Activated naive CD4-positive, alpha-beta T cell treated with anti-CD3 and anti-CD28 coated beads, Interleukin-2, amount 50 U/mL, for 72 hours (primary cell): ENCODE data around the gene ZNF638. TPM values are rescaled to one million over a fixed set of nuclear protein-coding genes. Genes with fewer than 3 reads are reported as not detected.
"Not testable (repeated sequence)": the region's sequence is repeated elsewhere in the genome, so short reads cannot be mapped to it uniquely, and the experiment has no call there.

ENCODE experiments used
- ATAC-seq, 2 donors: fragments of 150-1000 bp; cut with Tn5 transposase; 2 replicates each; pipeline ENCODE4 v1.10.0; 2021; ENCODE audit warnings: mild to moderate bottlenecking in 2 of 2, moderate library complexity in 2 of 2
- DNase-seq, 2 donors: peaks; one replicate each; pipeline ENCODE4 v3.0.0; 2021 to 2022; ENCODE audit warnings: low spot score in 2 of 2
- H3K27ac Mint-ChIP-seq, 2 donors: one replicate each; pipeline ENCODE4 v1.8.0; 2022; ENCODE audit warnings: mild to moderate bottlenecking in 2 of 2, mixed read lengths in 2 of 2
- H3K36me3 Mint-ChIP-seq, 2 donors: one replicate each; pipeline ENCODE4 v1.8.0; 2022; ENCODE audit warnings: mixed read lengths in 2 of 2
- H3K9me3 Mint-ChIP-seq, 2 donors: one replicate each; pipeline ENCODE4 v1.8.0; 2022; ENCODE audit warnings: mixed read lengths in 2 of 2
- total RNA-seq, 2 donors: library from RNA; stranded (reverse); gene quantifications; one replicate each; pipeline ENCODE4 v1.2.3, GENCODE V29; 2022

Gene ZNF638
- total RNA-seq, 2 donors from 2014 or later, result 111 to 126 TPM

GRCh38 chr2:71419976-71420375 is 88.4 kb downstream of the ZNF638 start:
- Mint-ChIP-seq H3K9me3 (no peaks in the 10 kb centered on the region), H3K27ac (no peak overlapping the region), H3K36me3 (peaks cover 8 to 19% of the 10 kb centered on the region in 2 donors)
- ATAC-seq, result no peak
- no peak for DNase-seq

GRCh38 chr2:71422786-71423185 is 91.2 kb downstream of the ZNF638 start:
- Mint-ChIP-seq H3K36me3 (peaks cover 19 to 32% of the 10 kb centered on the region in 2 donors), H3K27ac (no peak overlapping the region), H3K9me3 (no peaks in the 10 kb centered on the region)
- DNase-seq (no peak), ATAC-seq (no peak)

GRCh38 chr2:71423817-71424420 is 92.3 kb downstream of the ZNF638 start:
- Mint-ChIP-seq H3K27ac (no peak overlapping the region), H3K9me3 (no peaks in the 10 kb centered on the region), H3K36me3 (peaks cover 19 to 32% of the 10 kb centered on the region in 2 donors)
- DNase-seq (no peak), ATAC-seq (no peak)

GRCh38 chr2:71426721-71427120 is 95.1 kb downstream of the ZNF638 start:
- DNase-seq, result no peak
- ATAC-seq, result no peak
- Mint-ChIP-seq H3K9me3 (no peaks in the 10 kb centered on the region), H3K36me3 (peaks cover 19 to 27% of the 10 kb centered on the region in 2 donors), H3K27ac (no peak overlapping the region)

GRCh38 chr2:71428472-71429383 is 97.1 kb downstream of the ZNF638 start:
- DNase-seq (no peak), ATAC-seq (no peak)
- no peak overlapping the region for H3K27ac Mint-ChIP-seq
- peaks cover 11 to 14% of the 10 kb centered on the region in 2 donors for H3K36me3 Mint-ChIP-seq
- no peaks in the 10 kb centered on the region for H3K9me3 Mint-ChIP-seq

- H3K9me3 Mint-ChIP-seq, ATAC-seq, DNase-seq: not testable (repeated sequence)
- Mint-ChIP-seq H3K36me3 (peaks cover 0 to 11% of the 10 kb centered on the region in 2 donors), H3K27ac (peak overlapping the region in 1 of 2 donors; percentile 13)
Measured at GRCh38 chr2:71445142-71445541, 113.6 kb downstream of the ZNF638 start.

GRCh38 chr2:71446505-71446904 is 114.9 kb downstream of the ZNF638 start:
- Mint-ChIP-seq H3K36me3 (peaks cover 0 to 3% of the 10 kb centered on the region in 2 donors), H3K9me3 (no peaks in the 10 kb centered on the region), H3K27ac (no peak overlapping the region)
- ATAC-seq (no peak), DNase-seq (no peak)

- Mint-ChIP-seq H3K27ac (no peak overlapping the region), H3K36me3 (no peaks in the 10 kb centered on the region), H3K9me3 (no peaks in the 10 kb centered on the region)
- ATAC-seq (no peak), DNase-seq (no peak)
Measured at GRCh38 chr2:71449343-71449742, 117.8 kb downstream of the ZNF638 start.

- DNase-seq (no peak), ATAC-seq (no peak)
- H3K9me3 Mint-ChIP-seq, result no peaks in the 10 kb centered on the region
- H3K27ac Mint-ChIP-seq, result no peak overlapping the region
- peaks cover 0 to 4% of the 10 kb centered on the region in 2 donors for H3K36me3 Mint-ChIP-seq
Measured at GRCh38 chr2:71451705-71452104, 120.1 kb downstream of the ZNF638 start.

- DNase-seq (no peak), ATAC-seq (peak; percentile 54 to 84)
- Mint-ChIP-seq H3K9me3 (no peaks in the 10 kb centered on the region), H3K27ac (no peak overlapping the region), H3K36me3 (peaks cover 0 to 4% of the 10 kb centered on the region in 2 donors)
Measured at GRCh38 chr2:71452565-71452964, 121.0 kb downstream of the ZNF638 start.

- DNase-seq, result no peak
- ATAC-seq, result peak; percentile 17 to 36
- H3K27ac Mint-ChIP-seq, result no peak within 1 kb of the TSS
- H3K9me3 Mint-ChIP-seq, result no peaks in the 10 kb centered on the region
- H3K36me3 Mint-ChIP-seq, result peaks cover 0 to 4% of the 10 kb centered on the region in 2 donors
Measured at GRCh38 chr2:71453404-71454220, 122.0 kb downstream of the ZNF638 start, which contains the start of gene DYSF. Gene DYSF (plus strand): TSS chr2:71453561.

GRCh38 chr2:71454221-71455010 is 122.8 kb downstream of the ZNF638 start:
- DNase-seq (no peak), ATAC-seq (no peak)
- H3K27ac Mint-ChIP-seq, result no peak overlapping the region
- no peaks in the 10 kb centered on the region for H3K9me3 Mint-ChIP-seq
- peaks cover 0 to 4% of the 10 kb centered on the region in 2 donors for H3K36me3 Mint-ChIP-seq

- DNase-seq, result no peak
- H3K36me3 Mint-ChIP-seq, result peaks cover 0 to 4% of the 10 kb centered on the region in 2 donors
Measured at GRCh38 chr2:71455011-71455740, 123.6 kb downstream of the ZNF638 start.

GRCh38 chr2:71455741-71456569 is 124.4 kb downstream of the ZNF638 start:
- Mint-ChIP-seq H3K27ac (no peak overlapping the region), H3K9me3 (no peaks in the 10 kb centered on the region), H3K36me3 (peaks cover 0 to 4% of the 10 kb centered on the region in 2 donors)

More at GRCh38 chr2:71455011-71455740, 123.6 kb downstream of the ZNF638 start:
- H3K9me3 Mint-ChIP-seq, result no peaks in the 10 kb centered on the region
- H3K27ac Mint-ChIP-seq, result no peak overlapping the region
- no peak for ATAC-seq

GRCh38 chr2:71456617-71457016 is 125.0 kb downstream of the ZNF638 start:
- Mint-ChIP-seq H3K36me3 (peaks cover 0 to 4% of the 10 kb centered on the region in 2 donors), H3K27ac (no peak overlapping the region), H3K9me3 (no peaks in the 10 kb centered on the region)
- no peak for ATAC-seq
- DNase-seq, result no peak

More at GRCh38 chr2:71455741-71456569, 124.4 kb downstream of the ZNF638 start:
- no peak for DNase-seq
- ATAC-seq, result no peak
